ENCODE data around the gene CD52. TPM values are rescaled to one million over a fixed set of nuclear protein-coding genes. Genes with fewer than 3 reads are reported as not detected.
"Not testable (repeated sequence)": the region's sequence is repeated elsewhere in the genome, so short reads cannot be mapped to it uniquely, and the experiment has no call there.

Gene CD52
- total RNA-seq, 1 donor from 2014 or later, result not detected

- peak; percentile 2 for DNase-seq (ENCODE audit: low read depth)
These were observed 33.7 kb upstream of the CD52 start for GRCh38 chr1:26283871-26284596.

- peak; percentile 95 for DNase-seq (ENCODE audit: low read depth)
These were observed 33.0 kb upstream of the CD52 start for GRCh38 chr1:26284597-26285347.

- peak; percentile 53 for DNase-seq (ENCODE audit: low read depth)
These were observed 32.2 kb upstream of the CD52 start for GRCh38 chr1:26285366-26286063.

GRCh38 chr1:26286064-26286416 is 31.7 kb upstream of the CD52 start:
- DNase-seq (ENCODE audit: low read depth), result no peak

- peak; percentile 79 for DNase-seq (ENCODE audit: low read depth)
These were observed 30.6 kb upstream of the CD52 start for GRCh38 chr1:26287033-26287711.

GRCh38 chr1:26287811-26288210 is 29.9 kb upstream of the CD52 start:
- no peak for DNase-seq (ENCODE audit: low read depth)

GRCh38 chr1:26288311-26288941 is 29.3 kb upstream of the CD52 start:
- DNase-seq (ENCODE audit: low read depth), result peak; percentile 17

GRCh38 chr1:26289158-26290059 is 28.3 kb upstream of the CD52 start:
- no peak for DNase-seq (ENCODE audit: low read depth)

- no peak for DNase-seq (ENCODE audit: low read depth)
These were observed 27.5 kb upstream of the CD52 start for GRCh38 chr1:26290122-26290881.

- DNase-seq (ENCODE audit: low read depth), result peak; percentile 2
These were observed 26.9 kb upstream of the CD52 start for GRCh38 chr1:26290882-26291261.

GRCh38 chr1:26291433-26291832 is 26.3 kb upstream of the CD52 start:
- no peak for DNase-seq (ENCODE audit: low read depth)

GRCh38 chr1:26291939-26292338 is 25.8 kb upstream of the CD52 start:
- no peak for DNase-seq (ENCODE audit: low read depth)

- DNase-seq (ENCODE audit: low read depth), result not testable (repeated sequence)
These were observed 25.0 kb upstream of the CD52 start for GRCh38 chr1:26292735-26293134.

GRCh38 chr1:26293911-26294463 is 23.8 kb upstream of the CD52 start:
- no peak for DNase-seq (ENCODE audit: low read depth)

GRCh38 chr1:26295194-26296138 is 22.3 kb upstream of the CD52 start:
- DNase-seq (ENCODE audit: low read depth), result no peak

GRCh38 chr1:26296340-26297056 is 21.3 kb upstream of the CD52 start:
- no peak for DNase-seq (ENCODE audit: low read depth)
